Spleen (tissue), 7 donors: ENCODE measurements around the gene DCAF7.

Source experiments
- CTCF ChIP-seq, 11 experiments: fragments of 200-600 bp in 7 of 11; fragments of 450-650 bp in 4 of 11; sonication (generic) in 4 of 11; IDR thresholded peaks in 8 of 11; conservative IDR thresholded peaks in 3 of 11; 1 replicate in 7 of 11; 2 replicates in 4 of 11; pipeline versions ENCODE4 v1.4.0 to v1.8.0; 2016 to 2021; ENCODE audit warnings: antibody characterized with exemption in 11 of 11, inconsistent platforms in 4 of 11, mild to moderate bottlenecking in 1 of 11
- POLR2A ChIP-seq, 3 donors: fragments of 450-650 bp; IDR thresholded peaks; one replicate each; pipeline ENCODE4 v1.5.1; 2017; ENCODE audit warnings: antibody characterized with exemption in 3 of 3, mild to moderate bottlenecking in 1 of 3
- POLR2AphosphoS5 ChIP-seq, 3 donors: sonication (generic); formaldehyde crosslinking; IDR thresholded peaks; one replicate each; pipeline ENCODE4 v1.5.1; 2017; ENCODE audit warnings: antibody characterized with exemption in 3 of 3
- donor health status: DM: no; HTN: no; CAD: no; lungs with moderate emphysema.
- donor health status: DM: no; HTN: no; CAD: no.
- donor health status: DM: no; HTN: no; CAD: no.

- TF ChIP-seq CTCF (IDR thresholded peaks at IDR 0.05 in 8 of 11, conservative IDR thresholded peaks at IDR 0.05 in 3 of 11) = no peak
- no peak for TF ChIP-seq POLR2A (IDR thresholded peaks at IDR 0.05)
- no peak for TF ChIP-seq POLR2AphosphoS5 (IDR thresholded peaks at IDR 0.05)
Observed at GRCh38 chr17:63529711-63530556, 20.3 kb upstream of the DCAF7 start.
